GM18498 (cell line): ENCODE results near the gene CDSN.
"Not testable (repeated sequence)": the region's sequence is repeated elsewhere in the genome, so short reads cannot be mapped to it uniquely, and the experiment has no call there.

Experiments
- ATAC-seq: cut with Tn5 transposase; IDR thresholded peaks from one replicate; pipeline ENCODE4 v1.9.1; 2021; ENCODE audit warnings: mild to moderate bottlenecking, moderate library complexity; ENCODE audit not compliant: unreplicated experiment

CDSN gene

GRCh38 chr6:31090973-31091364, 29.3 kb downstream of the CDSN start:
- no peak for ATAC-seq

- ATAC-seq: no peak
Measured at GRCh38 chr6:31090275-31090972, 29.8 kb downstream of the CDSN start.

- ATAC-seq: no peak
Measured at GRCh38 chr6:31087494-31088089, 32.7 kb downstream of the CDSN start.

GRCh38 chr6:31086788-31087440, 33.3 kb downstream of the CDSN start:
- no peak for ATAC-seq

GRCh38 chr6:31083742-31084354, 36.4 kb downstream of the CDSN start:
- no peak for ATAC-seq

- no peak for ATAC-seq
Measured at GRCh38 chr6:31081872-31082271, 38.4 kb downstream of the CDSN start.

- ATAC-seq: no peak
Measured at GRCh38 chr6:31079656-31080261, 40.5 kb downstream of the CDSN start.

- no peak for ATAC-seq
Measured at GRCh38 chr6:31076611-31077010, 43.6 kb downstream of the CDSN start.

GRCh38 chr6:31075528-31075927, 44.7 kb downstream of the CDSN start:
- ATAC-seq: no peak

GRCh38 chr6:31074401-31074800, 45.8 kb downstream of the CDSN start:
- ATAC-seq: no peak

GRCh38 chr6:31070711-31071197, 49.5 kb downstream of the CDSN start:
- ATAC-seq: no peak

- ATAC-seq: no peak
Measured at GRCh38 chr6:31068669-31069340, 51.4 kb downstream of the CDSN start.

GRCh38 chr6:31067891-31068668, 52.2 kb downstream of the CDSN start:
- ATAC-seq: not testable (repeated sequence)

- ATAC-seq: not testable (repeated sequence)
Measured at GRCh38 chr6:31067028-31067427, 53.2 kb downstream of the CDSN start.

- ATAC-seq: no peak
Measured at GRCh38 chr6:31065556-31065955, 54.7 kb downstream of the CDSN start.
